IPS-20b (cell line): ENCODE results near the gene NECTIN1.
"Not testable (repeated sequence)": the region's sequence is repeated elsewhere in the genome, so short reads cannot be mapped to it uniquely, and the experiment has no call there.

ENCODE experiments used
- H3K27ac ChIP-seq: one replicate; pipeline ENCODE4 v1.5.1; 2013; ENCODE audit warnings: low read length
- H3K27me3 ChIP-seq: 2 replicates; pipeline ENCODE4 v1.6.1; 2013; ENCODE audit warnings: mild to moderate bottlenecking, low read length, inconsistent platforms; ENCODE audit not compliant: insufficient read depth
- H3K36me3 ChIP-seq: 2 replicates; pipeline ENCODE4 v1.6.1; 2013; ENCODE audit warnings: low read depth, mild to moderate bottlenecking, inconsistent platforms, low read length, moderate library complexity; ENCODE audit not compliant: insufficient read depth
- H3K4me1 ChIP-seq: 2 replicates; pipeline ENCODE4 v1.6.1; 2013; ENCODE audit warnings: mild to moderate bottlenecking, control low read depth, inconsistent platforms, low read length, moderate library complexity; ENCODE audit not compliant: insufficient read depth
- H3K4me3 ChIP-seq: 2 replicates; pipeline ENCODE4 v1.5.1; 2013; ENCODE audit warnings: mild to moderate bottlenecking, low read length, inconsistent platforms
- H3K9ac ChIP-seq: 2 replicates; pipeline ENCODE4 v1.6.1; 2013; ENCODE audit warnings: low read depth, mild to moderate bottlenecking, inconsistent platforms, low read length, moderate library complexity
- H3K9me3 ChIP-seq: 2 replicates; pipeline ENCODE4 v1.6.1; 2013; ENCODE audit warnings: mild to moderate bottlenecking, low read depth, low read length, inconsistent platforms; ENCODE audit not compliant: insufficient read depth

The NECTIN1 gene

DNA sequence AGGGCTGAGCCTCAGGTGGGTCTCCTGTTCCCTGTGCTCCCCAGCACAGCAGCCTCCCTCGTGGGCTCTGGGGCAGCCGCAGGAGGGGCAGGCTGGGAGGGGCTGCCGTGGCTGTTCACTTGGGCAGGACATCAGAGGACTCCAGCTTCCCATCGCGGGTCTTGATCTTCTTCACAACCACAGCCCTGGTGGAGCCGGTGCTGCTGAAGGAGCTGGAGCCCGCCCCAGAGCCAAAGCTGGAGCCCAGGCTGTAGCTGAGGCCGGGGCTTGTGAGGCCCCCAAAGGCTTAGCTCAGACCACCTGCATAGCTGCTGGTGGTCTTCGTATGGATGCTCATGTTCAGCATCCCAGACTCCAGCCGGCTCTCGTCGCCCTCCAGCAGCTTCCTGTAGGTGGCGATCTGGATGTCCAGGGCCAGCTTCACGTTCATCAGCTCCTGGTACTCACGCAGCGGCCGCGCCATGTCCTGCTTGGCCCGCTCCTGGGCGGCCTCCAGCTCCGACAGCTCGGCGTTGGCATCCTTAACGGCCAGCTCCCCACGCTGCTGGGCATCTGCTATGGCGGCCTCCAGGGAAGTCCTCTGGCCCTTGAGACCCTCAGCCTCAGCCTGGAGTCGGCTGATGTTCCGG lies 126.1 kb downstream of the NECTIN1 start:
- H3K36me3 ChIP-seq, result no peaks in the 10 kb centered on the region
- H3K9ac ChIP-seq, result no peak overlapping the region
- peaks cover 34% of the 10 kb centered on the region for H3K27me3 ChIP-seq
- no peaks in the 10 kb centered on the region for H3K9me3 ChIP-seq
- no peak overlapping the region for H3K27ac ChIP-seq
- peaks cover 6% of the 10 kb centered on the region; the same call in 1 of the 2 replicates for H3K4me1 ChIP-seq
- no peak overlapping the region for H3K4me3 ChIP-seq

- Histone ChIP-seq H3K9ac (no peak overlapping the region), H3K4me3 (no peak overlapping the region), H3K27ac (no peak overlapping the region), H3K4me1 (no peaks in the 10 kb centered on the region; the same call in 1 of the 2 replicates), H3K27me3 (peaks cover 13% of the 10 kb centered on the region; the same call in 1 of the 2 replicates), H3K36me3 (no peaks in the 10 kb centered on the region), H3K9me3 (no peaks in the 10 kb centered on the region)
These were observed 129.0 kb downstream of the NECTIN1 start for GRCh38 chr11:119599864-119600541.

DNA sequence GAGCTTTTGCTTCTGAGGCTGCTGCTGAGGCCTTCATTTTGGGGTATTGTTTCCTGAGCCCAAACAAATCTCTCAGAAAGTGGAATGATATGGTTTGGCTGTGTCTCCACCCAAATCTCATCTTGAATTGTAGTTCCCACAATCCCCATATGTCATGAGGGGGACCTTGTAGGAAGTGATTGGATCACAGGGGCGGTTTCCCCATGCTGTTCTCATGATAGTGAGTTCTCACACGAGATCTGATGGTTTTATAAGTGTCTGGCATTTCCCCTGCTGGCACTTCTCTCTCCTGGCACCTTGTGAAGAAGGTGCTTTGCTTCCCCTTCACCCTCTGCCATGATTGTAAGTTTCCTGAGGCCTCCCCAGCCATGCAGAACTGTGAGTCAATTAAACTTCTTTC lies 133.1 kb downstream of the NECTIN1 start:
- H3K9ac ChIP-seq, H3K27me3 ChIP-seq, H3K27ac ChIP-seq, H3K4me3 ChIP-seq, H3K36me3 ChIP-seq, H3K9me3 ChIP-seq: not testable (repeated sequence)
- H3K4me1 ChIP-seq, result peaks cover 11% of the 10 kb centered on the region; the same call in 1 of the 2 replicates

GRCh38 chr11:119594639-119595249 lies 134.3 kb downstream of the NECTIN1 start:
- no peak overlapping the region for H3K9ac ChIP-seq
- no peaks in the 10 kb centered on the region for H3K9me3 ChIP-seq
- H3K27me3 ChIP-seq, result no peaks in the 10 kb centered on the region
- no peaks in the 10 kb centered on the region for H3K36me3 ChIP-seq
- peaks cover 17% of the 10 kb centered on the region; the same call in 1 of the 2 replicates for H3K4me1 ChIP-seq
- no peak overlapping the region for H3K4me3 ChIP-seq
- no peak overlapping the region for H3K27ac ChIP-seq

DNA sequence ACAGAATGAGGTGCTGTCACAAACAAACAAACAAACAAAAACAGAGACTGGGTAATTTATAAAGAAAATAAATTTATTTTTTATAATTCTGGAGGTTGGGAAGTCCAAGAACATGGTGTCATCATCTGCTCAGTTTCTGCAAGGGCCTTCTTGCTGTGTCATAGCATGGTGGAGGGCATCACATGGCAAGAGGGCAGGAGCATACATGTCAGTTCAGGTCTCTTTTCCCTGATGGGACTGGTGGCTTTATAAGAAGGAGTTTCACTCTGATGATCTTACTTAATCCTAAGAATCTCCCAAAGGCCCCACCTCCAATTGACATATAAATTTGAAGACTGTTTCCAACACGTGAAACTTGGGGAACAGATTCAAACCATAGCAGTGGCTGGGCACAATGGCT lies 135.7 kb downstream of the NECTIN1 start:
- H3K4me3 ChIP-seq, result no peak overlapping the region
- no peaks in the 10 kb centered on the region for H3K36me3 ChIP-seq
- H3K4me1 ChIP-seq, result peaks cover 17% of the 10 kb centered on the region; the same call in 1 of the 2 replicates
- no peak overlapping the region for H3K27ac ChIP-seq
- no peaks in the 10 kb centered on the region for H3K27me3 ChIP-seq
- H3K9ac ChIP-seq, result no peak overlapping the region
- H3K9me3 ChIP-seq, result no peaks in the 10 kb centered on the region

- no peak overlapping the region for H3K27ac ChIP-seq
- H3K4me1 ChIP-seq, result peaks cover 17% of the 10 kb centered on the region; the same call in 1 of the 2 replicates
- H3K9me3 ChIP-seq, result no peaks in the 10 kb centered on the region
- H3K9ac ChIP-seq, result no peak overlapping the region
- no peaks in the 10 kb centered on the region for H3K27me3 ChIP-seq
- no peaks in the 10 kb centered on the region for H3K36me3 ChIP-seq
- no peak overlapping the region for H3K4me3 ChIP-seq
These were observed 136.4 kb downstream of the NECTIN1 start for GRCh38 chr11:119592642-119593041.

GRCh38 chr11:119591836-119592310 lies 137.1 kb downstream of the NECTIN1 start:
- H3K4me3 ChIP-seq, result no peak overlapping the region
- H3K9me3 ChIP-seq, result no peaks in the 10 kb centered on the region
- H3K9ac ChIP-seq, result peak overlapping the region; percentile 21; the same call in 1 of the 2 replicates
- no peaks in the 10 kb centered on the region for H3K27me3 ChIP-seq
- H3K27ac ChIP-seq, result peak overlapping the region; percentile 21
- H3K4me1 ChIP-seq, result peaks cover 17% of the 10 kb centered on the region; the same call in 1 of the 2 replicates
- no peaks in the 10 kb centered on the region for H3K36me3 ChIP-seq

GRCh38 chr11:119590651-119591351 lies 138.2 kb downstream of the NECTIN1 start:
- Histone ChIP-seq H3K36me3 (no peaks in the 10 kb centered on the region), H3K4me1 (peaks cover 17% of the 10 kb centered on the region; the same call in 1 of the 2 replicates), H3K9ac (peak overlapping the region; percentile 21; the same call in 1 of the 2 replicates), H3K9me3 (no peaks in the 10 kb centered on the region), H3K27ac (no peak overlapping the region), H3K27me3 (peaks cover 5% of the 10 kb centered on the region), H3K4me3 (no peak overlapping the region)

- Histone ChIP-seq H3K36me3 (no peaks in the 10 kb centered on the region), H3K9ac (no peak overlapping the region), H3K4me3 (no peak overlapping the region), H3K27ac (no peak overlapping the region), H3K9me3 (no peaks in the 10 kb centered on the region), H3K4me1 (peaks cover 20% of the 10 kb centered on the region; the same call in 1 of the 2 replicates), H3K27me3 (peaks cover 21% of the 10 kb centered on the region)
These were observed 140.0 kb downstream of the NECTIN1 start for GRCh38 chr11:119589001-119589400.
